GM20000 (cell line): ENCODE data around the gene ERGIC1.
"Not testable (repeated sequence)": the region's sequence is repeated elsewhere in the genome, so short reads cannot be mapped to it uniquely, and the experiment has no call there.

Experiments used
- DNase-seq: peaks from one replicate; pipeline ENCODE4 v3.0.0; 2012; ENCODE audit warnings: low spot score
- CTCF ChIP-seq: IDR thresholded peaks from 2 replicates; pipeline ENCODE4 v1.5.1; 2012; ENCODE audit warnings: mild to moderate bottlenecking, control low read depth; ENCODE audit errors: extremely low read depth, missing control alignments

ERGIC1 gene

GRCh38 chr5:172846249-172846648 lies 12.2 kb downstream of the ERGIC1 start:
- DNase-seq = no peak
- no peak for TF ChIP-seq CTCF

- DNase-seq = no peak
- no peak for TF ChIP-seq CTCF
These were observed 12.6 kb downstream of the ERGIC1 start for GRCh38 chr5:172846677-172847076.

- not testable (repeated sequence) for DNase-seq
These were observed 13.5 kb downstream of the ERGIC1 start for GRCh38 chr5:172847584-172847983.

- TF ChIP-seq CTCF = no peak
- no peak for DNase-seq
These were observed 14.4 kb downstream of the ERGIC1 start for GRCh38 chr5:172848419-172848818.

GRCh38 chr5:172849606-172850453 lies 15.8 kb downstream of the ERGIC1 start:
- DNase-seq = peak; percentile 41
- TF ChIP-seq CTCF = no peak

- no peak for DNase-seq
- TF ChIP-seq CTCF = no peak
These were observed 16.4 kb downstream of the ERGIC1 start for GRCh38 chr5:172850454-172850797.

- DNase-seq = not testable (repeated sequence)
These were observed 17.2 kb downstream of the ERGIC1 start for GRCh38 chr5:172851254-172851653.

GRCh38 chr5:172852490-172853354 lies 18.7 kb downstream of the ERGIC1 start:
- TF ChIP-seq CTCF = no peak
- no peak for DNase-seq
